Stimulated activated CD8-positive, alpha-beta memory T cell treated with anti-CD3 and anti-CD28 coated beads, Interleukin-4, amount 100 ng/mL, for 24 hours (primary cell): ENCODE data around the gene PEA15.

Experiments used
- DNase-seq: peaks from one replicate; pipeline ENCODE4 v3.0.0-alpha.2; 2020; ENCODE audit warnings: low read depth

PEA15 gene

GRCh38 chr1:160208557-160209320 lies 3.6 kb downstream of the PEA15 start:
- DNase-seq = no peak

DNA sequence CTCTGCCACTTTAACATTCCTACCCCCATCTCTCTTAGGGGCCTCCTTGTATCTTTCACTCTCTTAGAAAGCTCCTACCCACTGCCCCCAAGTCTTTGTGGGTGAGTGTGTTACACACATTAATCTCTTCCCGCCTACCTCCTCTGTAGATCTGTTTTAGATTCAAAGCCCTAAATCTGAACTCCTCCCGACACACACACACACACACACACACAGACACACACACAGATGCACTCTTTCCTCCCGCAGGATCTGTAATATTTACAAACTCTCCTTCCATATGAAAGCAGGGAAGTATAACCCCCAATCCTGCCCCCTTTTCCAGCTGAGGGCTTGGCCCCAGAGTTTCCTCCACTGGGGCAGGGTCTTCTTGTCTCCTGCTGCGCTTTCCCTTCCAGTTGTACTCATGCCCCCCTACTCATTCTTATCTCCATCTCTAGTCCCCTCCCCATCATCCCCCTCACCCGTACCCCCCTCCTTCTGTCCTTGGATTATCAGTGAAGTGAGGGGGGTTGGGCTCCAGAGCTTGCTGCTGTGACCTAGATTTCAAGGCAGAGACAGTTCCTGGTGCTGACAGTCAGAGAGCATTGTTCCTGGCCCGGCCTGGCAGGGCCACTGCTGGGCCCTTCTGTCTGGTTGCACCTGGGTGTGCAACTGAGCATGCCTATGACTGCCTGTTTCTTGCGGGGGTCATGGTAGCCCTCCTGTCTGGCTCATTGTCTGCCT lies 4.3 kb downstream of the PEA15 start:
- no peak for DNase-seq

DNA sequence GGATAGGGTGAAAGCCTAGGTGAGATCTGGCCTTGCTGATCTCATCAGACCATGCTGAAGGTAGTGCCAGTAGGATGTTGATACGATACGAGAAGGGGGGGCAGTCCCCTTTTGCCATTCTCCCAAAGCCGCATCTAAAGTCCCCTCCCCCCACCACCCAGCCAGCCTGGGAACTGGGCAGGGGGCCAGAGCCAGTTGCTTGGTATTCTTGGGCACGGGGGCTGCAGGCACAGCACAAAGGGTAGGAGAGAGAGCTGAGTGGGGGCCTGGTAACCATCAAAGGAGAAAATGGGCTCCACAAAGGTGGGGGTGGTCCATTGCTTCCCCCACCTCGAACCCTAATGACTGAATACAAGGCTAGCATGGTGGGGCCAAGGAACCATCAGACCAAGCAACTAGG lies 5.4 kb downstream of the PEA15 start:
- no peak for DNase-seq

DNA sequence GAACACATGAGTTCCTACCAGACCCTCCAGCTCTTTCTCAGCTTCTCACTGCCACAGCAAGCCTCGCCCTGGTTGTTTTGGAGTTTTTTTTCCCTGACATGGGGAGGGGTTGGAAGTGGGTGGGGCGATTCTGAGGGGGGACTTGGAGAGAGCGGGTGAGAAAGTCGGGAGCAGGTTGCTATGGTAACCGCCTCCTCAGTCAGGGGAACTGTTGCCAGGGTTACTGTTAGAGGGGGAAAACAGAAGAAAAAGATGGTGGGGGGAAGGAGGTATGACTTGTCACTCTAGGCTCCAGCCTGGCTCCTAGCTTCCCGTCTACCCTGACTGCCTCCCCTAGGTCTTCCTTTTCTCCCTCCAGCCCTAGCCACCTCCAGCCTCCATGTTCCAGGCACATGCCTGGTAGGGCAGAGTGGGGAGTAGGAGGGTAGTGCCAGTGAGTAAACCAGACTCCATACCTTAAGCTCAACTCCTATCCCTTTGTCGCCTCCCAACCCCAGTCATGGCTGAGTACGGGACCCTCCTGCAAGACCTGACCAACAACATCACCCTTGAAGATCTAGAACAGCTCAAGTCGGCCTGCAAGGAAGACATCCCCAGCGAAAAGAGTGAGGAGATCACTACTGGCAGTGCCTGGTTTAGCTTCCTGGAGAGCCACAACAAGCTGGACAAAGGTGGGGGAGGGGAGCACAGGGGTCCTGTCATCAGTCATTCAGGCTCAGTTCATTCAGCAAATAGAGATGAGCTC lies 6.0 kb downstream of the PEA15 start:
- no peak for DNase-seq

- no peak for DNase-seq
These were observed 9.4 kb downstream of the PEA15 start for GRCh38 chr1:160214481-160215140.

DNA sequence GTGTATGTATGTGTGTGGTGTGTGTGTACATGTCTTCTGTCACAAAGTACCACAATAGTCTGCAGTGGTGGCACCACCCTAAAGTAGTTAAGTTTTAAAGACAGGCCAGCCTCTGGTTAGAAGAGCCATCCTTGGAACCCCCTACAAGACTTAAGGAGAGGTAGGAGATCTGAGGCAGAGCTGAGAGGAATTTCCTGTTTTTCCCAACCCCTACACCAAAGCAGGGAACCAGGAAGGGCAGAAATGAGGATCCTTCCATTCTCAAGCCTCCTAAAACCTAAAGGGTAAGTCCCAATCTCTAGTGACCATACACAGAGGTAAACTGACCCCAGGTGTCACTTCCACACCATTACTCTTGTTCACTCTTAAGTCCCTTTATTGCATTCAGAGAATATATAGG lies 11.1 kb downstream of the PEA15 start:
- DNase-seq = no peak

DNA sequence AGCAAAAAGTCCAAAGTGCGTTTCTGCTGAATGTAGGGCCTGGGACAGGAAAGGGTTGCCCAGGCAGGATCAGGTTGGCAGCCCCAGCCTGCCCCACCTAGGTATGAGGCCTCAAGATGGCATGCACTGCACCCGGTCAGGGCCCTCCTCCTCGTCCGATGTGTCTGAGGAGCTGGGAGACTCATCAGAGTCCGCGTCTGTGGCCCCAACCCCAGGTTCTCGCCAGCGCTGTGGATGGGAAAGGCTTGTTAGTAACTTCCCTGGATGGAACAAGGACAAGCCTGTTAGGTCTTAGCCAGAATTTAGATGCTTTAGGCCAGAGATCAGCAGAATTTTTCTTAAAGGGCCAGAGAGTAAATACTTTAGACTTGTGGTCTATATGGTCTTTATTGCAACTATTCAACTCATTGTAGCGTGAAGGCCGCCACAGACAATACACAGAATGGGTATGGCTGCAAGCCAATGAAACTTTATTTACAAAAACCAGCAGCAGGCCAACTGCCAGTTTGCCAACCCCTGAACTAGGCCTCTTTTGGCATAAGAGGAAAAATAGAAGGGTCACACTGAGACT lies 12.4 kb downstream of the PEA15 start:
- no peak for DNase-seq

GRCh38 chr1:160219062-160219929 lies 14.1 kb downstream of the PEA15 start:
- DNase-seq = no peak

- no peak for DNase-seq
These were observed 15.1 kb downstream of the PEA15 start for GRCh38 chr1:160220301-160220700.

GRCh38 chr1:160221089-160221488 lies 15.9 kb downstream of the PEA15 start:
- DNase-seq = no peak

DNA sequence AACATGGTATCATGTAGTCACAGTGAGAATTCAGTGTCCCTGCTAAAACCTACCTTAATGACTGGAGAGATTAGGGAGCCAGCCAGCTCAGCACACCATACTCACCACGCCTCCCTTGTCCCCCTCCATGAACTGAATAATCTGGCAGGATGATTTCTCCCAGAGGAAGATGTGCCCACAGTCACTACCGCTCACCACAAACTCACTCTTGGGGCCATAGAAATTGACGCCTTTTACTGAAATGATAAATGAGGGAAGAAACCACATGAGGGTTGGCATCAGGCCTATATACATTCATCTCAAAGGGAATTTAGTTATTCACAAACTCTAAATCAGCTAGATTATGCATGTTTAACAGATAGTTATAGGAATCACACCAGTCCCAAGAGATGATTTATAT lies 17.4 kb downstream of the PEA15 start:
- DNase-seq = no peak

DNA sequence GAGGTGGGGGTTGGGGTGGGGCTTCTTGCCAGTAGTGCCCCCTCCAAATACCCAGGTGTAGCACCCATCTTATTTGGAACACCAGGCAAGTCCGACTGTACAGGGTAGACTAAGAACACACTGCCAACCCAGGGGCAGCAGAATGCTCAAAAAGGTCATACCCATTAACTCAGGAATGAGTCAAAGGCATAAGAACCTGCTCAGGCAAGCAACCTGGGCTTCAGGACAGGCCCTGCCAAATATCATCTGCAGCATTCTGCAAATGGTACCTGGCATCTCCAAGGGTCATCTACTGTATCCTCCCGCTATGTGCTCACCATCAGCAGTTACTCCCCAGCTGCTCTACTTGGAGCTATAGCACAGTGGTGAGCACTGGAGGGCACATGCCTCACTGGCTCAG lies 19.4 kb downstream of the PEA15 start:
- DNase-seq = no peak

DNA sequence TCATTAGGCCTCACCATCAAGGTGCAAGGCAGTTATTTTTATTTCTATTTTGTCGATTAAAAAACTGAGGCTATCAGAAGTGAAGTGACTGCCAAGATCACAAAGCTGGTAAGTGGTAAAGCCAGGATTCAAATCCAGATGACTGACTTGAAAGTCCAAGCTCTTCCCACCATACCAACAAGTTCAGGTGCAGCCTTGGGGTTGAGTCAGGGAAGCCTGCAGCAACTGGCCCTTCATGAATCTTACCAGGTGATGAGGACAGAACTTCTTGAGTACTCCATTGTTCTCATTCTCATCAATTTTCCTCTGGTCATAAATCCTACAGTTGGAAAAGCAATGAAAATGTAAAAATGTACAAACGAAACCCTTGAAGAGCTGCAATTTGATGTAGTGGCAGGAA lies 20.2 kb downstream of the PEA15 start:
- DNase-seq = no peak

DNA sequence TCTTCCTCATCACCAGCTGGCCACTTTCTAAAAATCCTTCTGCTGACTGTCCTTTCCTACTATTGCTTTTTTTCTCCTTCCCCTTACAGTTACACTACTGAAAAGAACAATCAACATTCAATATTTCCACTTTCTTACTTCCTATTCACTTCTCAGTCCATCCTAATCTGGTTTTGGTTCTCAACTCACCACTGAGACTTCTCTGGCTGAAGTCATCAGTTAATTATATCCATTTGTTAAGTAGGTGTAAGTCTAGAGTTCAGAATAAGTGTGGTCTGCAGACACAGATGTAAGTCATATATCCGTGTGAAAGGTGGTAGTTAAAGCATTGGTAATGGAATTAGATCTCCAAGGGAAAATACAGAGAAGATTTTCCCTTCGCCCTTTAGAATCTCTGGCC lies 21.4 kb downstream of the PEA15 start:
- DNase-seq = no peak

GRCh38 chr1:160227034-160227433 lies 21.9 kb downstream of the PEA15 start:
- no peak for DNase-seq

DNA sequence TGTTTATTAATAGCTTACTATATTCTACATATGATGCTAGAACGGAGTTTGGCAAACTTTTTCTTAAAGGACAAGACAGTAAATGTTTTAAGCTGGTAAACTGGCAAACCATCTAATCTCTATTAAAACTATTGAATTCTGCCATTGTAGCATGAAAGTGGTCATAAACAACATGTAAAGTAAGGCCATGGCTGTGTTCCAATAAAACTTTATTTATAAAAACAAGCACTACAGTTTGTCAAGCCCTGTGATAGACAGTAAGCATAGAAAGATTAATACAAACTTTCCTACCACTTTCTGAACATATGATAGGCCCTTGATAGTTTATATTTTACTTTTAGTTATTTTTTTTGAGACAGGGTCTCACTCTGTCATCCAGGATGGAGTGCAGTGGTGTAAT lies 22.4 kb downstream of the PEA15 start:
- DNase-seq = no peak

DNA sequence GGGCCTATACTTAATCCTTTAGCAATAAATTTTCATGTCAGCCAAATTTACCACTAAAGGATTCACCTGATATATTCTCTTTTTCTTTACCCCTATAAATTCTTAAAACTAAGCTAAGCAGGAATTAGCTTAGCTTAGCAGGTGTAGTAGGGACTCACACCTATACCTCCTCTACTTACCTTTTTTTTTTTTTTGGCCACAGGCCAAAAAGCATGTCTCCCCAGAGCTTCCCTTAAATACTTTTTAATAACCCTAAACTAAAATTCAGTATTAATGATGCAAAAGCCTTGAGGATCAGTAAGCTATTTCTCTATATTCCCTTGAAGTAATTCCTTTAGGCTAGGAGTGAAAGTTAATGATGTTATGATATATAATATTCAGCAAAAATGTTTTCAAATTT lies 23.2 kb downstream of the PEA15 start:
- DNase-seq = no peak

DNA sequence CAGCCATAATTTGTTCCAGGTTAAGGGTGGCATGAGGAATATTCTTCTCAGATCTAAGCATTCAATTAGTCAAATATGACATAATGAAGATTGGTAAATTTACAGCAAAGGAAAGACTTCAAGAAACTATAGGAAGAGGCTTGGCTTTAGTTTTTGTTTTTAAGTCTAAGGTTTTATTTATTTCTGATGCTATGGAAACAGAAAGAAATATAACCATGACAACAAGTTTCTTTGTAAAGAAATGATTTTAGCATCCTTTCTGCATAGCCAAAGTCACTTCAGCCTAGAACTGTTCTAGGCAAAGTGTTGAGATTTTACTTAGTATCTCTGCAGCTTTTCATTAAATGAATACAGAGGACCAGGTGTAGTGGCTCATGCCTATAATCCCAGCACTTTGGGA lies 27.7 kb downstream of the PEA15 start:
- DNase-seq = no peak

- DNase-seq = no peak
These were observed 31.6 kb downstream of the PEA15 start for GRCh38 chr1:160236806-160237205.

GRCh38 chr1:160237558-160237957 lies 32.4 kb downstream of the PEA15 start:
- no peak for DNase-seq

DNA sequence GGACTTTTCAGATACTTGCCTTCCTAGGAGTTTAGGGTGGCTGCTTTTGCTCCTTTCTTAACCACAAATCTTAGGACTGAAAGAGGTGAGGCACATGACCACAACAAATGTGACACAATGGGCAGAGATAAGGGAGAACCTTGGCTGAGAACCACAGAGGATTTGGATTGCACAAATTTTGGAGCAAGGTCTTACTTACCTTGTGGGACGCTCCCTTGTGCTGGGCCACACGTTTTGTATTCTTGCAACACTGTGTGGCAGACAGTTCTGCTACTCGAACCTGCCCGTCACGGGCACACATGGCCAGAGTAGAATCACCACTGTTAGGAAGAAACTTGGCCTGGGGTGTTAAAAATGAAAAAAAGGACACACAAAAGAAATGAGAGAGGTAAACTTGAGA lies 33.2 kb downstream of the PEA15 start:
- no peak for DNase-seq
